ENCODE measurements around the gene EFHC2.

- TF ChIP-seq CTCF (IDR thresholded peaks at IDR 0.05 in 2 of 3, conservative IDR thresholded peaks at IDR 0.05 in 1 of 3; ENCODE audit: borderline replicate concordance in 1 of 3, insufficient read depth in 1 of 3, low read depth in 2 of 3, low read length in 2 of 3): no peak
- TF ChIP-seq POLR2A (IDR thresholded peaks at IDR 0.05; ENCODE audit: borderline replicate concordance, extremely low read depth, insufficient read depth, insufficient read length): no peak
- TF ChIP-seq SRF (IDR thresholded peaks at IDR 0.05; ENCODE audit: low read depth): no peak
- TF ChIP-seq JUND (IDR thresholded peaks at IDR 0.05): no peak
- TF ChIP-seq SP1 (IDR thresholded peaks at IDR 0.05; ENCODE audit: low read depth): no peak
- TF ChIP-seq REST (IDR thresholded peaks at IDR 0.05; ENCODE audit: low read depth): no peak
These were observed 186.7 kb downstream of the EFHC2 start for GRCh38 chrX:44156726-44157125.
